ENCODE results near the gene GAPT. TPM values are rescaled to one million over a fixed set of nuclear protein-coding genes. Genes with fewer than 3 reads are reported as not detected.

Gene GAPT
- total RNA-seq = 3.0 TPM
- 0.79 TPM for polyA plus RNA-seq

DNA sequence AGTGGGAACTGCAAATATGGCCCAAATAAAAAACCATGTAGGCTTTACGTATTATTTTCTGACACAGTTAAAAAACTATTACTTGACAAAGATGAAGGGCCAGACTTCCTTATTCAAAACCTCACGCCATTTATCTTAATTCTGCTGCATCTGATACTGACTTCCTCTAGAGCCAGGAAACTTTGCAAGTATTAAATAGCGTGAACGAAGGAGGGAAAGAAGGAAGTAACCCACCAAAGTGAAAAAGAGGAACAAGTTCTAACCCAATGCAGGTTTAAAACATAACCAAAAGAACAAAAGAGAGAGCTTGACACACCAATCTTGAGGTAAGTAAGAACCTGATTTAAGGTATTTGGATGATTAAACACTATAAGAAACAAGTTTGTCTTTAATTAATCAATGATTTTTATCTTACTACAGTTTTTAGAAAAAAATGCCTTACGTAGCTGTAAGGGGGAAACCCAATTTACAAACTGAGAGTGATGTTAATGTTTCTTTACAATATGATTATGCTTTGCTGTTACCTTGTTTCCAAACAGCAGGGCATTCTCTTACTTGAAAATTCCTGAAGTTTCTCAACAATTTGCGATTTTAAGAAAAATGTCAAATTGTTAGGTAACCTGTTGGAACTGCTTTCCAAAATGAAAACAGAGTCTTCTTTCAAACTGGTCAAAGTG, at the start of gene GAPT:
Gene GAPT (plus strand): TSS at position 220 of the 677 bp plus-strand sequence. CDS start 3,102 bp downstream, outside the sequence.
- DNase-seq (ENCODE audit: extremely low spot score) = no peak
- no peak within 1 kb of the TSS for H3K4me3 ChIP-seq (ENCODE audit: low read depth, low read length)
- WGBS = 68% methylated on average over 6 of the region's 6 CpGs
- H3K36me3 ChIP-seq (ENCODE audit: insufficient read depth) = no peaks in the 10 kb centered on the region
- no peak within 1 kb of the TSS for H3K27ac ChIP-seq (ENCODE audit: low read depth)
- no peaks in the 10 kb centered on the region for H3K4me1 ChIP-seq (ENCODE audit: insufficient read depth)

- Histone ChIP-seq H3K27ac (ENCODE audit: low read depth) (no peak overlapping the region), H3K4me1 (ENCODE audit: insufficient read depth) (no peaks in the 10 kb centered on the region), H3K4me3 (ENCODE audit: low read depth, low read length) (no peak overlapping the region), H3K36me3 (ENCODE audit: insufficient read depth) (no peaks in the 10 kb centered on the region)
- no peak for DNase-seq (ENCODE audit: extremely low spot score)
Measured at GRCh38 chr5:58444805-58445204, 46.4 kb upstream of the GAPT start.

DNA sequence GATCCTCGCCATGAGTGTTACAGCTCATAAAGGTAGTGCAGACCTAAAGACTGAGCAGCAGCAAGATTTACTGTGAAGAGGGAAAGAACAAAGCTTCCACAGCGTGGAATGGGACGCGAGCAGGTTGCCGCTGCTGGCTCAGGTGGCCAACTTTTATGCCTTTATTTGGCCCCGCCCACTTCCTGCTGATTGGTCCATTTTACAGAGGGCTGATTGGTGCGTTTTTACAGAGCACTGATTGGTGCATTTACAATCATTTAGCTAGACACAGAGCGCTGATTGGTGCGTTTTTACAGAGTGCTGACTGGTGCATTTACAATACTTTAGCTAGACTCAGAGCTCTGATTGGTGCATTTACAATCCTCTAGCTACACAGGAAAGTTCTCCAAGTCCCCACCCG, 45.2 kb upstream of the GAPT start:
- Histone ChIP-seq H3K4me3 (ENCODE audit: low read depth, low read length) (no peak overlapping the region), H3K27ac (ENCODE audit: low read depth) (no peak overlapping the region), H3K36me3 (ENCODE audit: insufficient read depth) (no peaks in the 10 kb centered on the region), H3K4me1 (ENCODE audit: insufficient read depth) (no peaks in the 10 kb centered on the region)
- WGBS = 91% methylated on average over 10 of the region's 10 CpGs
- no peak for DNase-seq (ENCODE audit: extremely low spot score)

DNA sequence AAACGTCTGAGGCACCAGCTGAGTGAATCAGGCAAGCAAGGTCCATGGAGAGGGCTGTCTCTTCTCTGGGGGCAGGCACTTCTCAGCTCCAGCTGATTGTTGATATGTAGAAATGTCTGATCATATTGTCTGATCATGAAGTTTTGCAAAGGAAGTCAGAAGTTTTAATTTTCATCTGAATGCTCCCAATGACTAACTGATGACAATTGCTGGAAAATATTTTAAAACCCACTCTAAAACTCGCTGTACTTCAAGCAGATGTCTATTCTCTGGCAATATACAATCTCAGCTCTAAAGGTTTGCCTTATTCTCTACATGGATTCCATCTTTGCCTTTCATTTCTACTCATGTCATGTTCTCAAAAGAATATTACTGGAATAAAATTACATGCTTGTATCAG, 44.0 kb upstream of the GAPT start:
- 75% methylated on average over 2 of the region's 2 CpGs for WGBS
- no peak overlapping the region for H3K4me3 ChIP-seq (ENCODE audit: low read depth, low read length)
- H3K4me1 ChIP-seq (ENCODE audit: insufficient read depth) = no peaks in the 10 kb centered on the region
- DNase-seq (ENCODE audit: extremely low spot score) = no peak
- H3K27ac ChIP-seq (ENCODE audit: low read depth) = no peak overlapping the region
- no peaks in the 10 kb centered on the region for H3K36me3 ChIP-seq (ENCODE audit: insufficient read depth)

DNA sequence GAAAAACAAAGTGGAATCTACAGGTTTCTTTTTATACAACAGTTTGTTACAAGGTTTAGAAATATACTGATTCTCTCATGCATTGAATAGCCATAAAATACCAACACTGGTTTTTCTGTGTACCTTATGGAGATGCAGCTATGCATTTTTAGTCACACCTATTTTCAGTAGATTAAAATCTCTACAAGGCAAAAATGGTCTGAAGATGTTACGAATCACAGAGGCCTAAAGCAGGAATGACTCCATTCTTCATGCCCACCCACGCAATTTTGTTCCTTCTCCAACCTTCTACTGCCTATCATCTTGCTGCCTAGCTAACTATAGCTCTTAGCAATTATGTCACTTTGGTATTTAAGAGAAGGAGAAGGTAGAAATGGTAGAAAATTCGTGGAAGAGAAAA, 41.2 kb upstream of the GAPT start:
- H3K27ac ChIP-seq (ENCODE audit: low read depth) = no peak overlapping the region
- H3K4me1 ChIP-seq (ENCODE audit: insufficient read depth) = no peaks in the 10 kb centered on the region
- DNase-seq (ENCODE audit: extremely low spot score) = no peak
- WGBS = 91% methylated on average over 3 of the region's 3 CpGs
- H3K36me3 ChIP-seq (ENCODE audit: insufficient read depth) = peaks cover 5% of the 10 kb centered on the region
- H3K4me3 ChIP-seq (ENCODE audit: low read depth, low read length) = no peak overlapping the region

DNA sequence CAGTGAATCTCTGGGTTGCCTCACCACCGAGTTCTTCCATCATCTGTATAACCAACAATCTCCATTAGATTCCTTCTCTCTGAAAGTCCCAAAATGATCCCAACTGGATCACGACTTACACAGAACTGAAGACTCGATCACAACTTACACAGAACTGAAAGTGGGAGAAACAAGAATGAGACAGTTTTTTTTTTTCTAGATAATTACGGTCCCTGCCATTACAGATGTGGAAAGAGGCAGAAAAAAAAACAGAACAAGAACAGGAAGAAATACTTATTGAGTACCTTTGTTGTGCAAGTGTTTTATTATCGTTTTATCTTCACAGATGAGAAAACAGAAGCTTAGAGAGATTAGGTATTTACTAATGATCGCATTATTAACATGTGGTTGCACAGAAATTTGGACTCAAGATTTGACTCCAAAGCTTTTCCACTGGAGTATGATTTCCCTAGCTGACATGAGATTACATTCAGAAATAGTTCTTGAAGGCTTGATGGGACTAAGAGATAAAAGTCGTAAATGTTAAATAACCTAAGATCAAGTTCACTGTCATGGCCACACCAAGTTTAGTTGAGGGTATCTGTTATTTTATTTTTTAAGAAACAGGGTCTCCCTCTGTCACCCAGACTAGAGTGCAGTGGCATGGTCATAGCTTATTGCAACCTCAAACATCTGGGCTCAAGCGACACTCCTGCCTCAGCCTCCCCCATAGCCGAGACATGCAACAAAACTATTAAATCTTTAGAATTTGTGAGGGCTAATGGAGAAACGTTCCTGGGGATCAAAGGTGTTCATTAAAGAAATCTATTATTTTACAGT, 40.2 kb upstream of the GAPT start:
- WGBS = 82% methylated on average over 10 of the region's 10 CpGs
- Histone ChIP-seq H3K36me3 (ENCODE audit: insufficient read depth) (peaks cover 5% of the 10 kb centered on the region), H3K27ac (ENCODE audit: low read depth) (no peak overlapping the region), H3K4me1 (ENCODE audit: insufficient read depth) (no peaks in the 10 kb centered on the region), H3K4me3 (ENCODE audit: low read depth, low read length) (no peak overlapping the region)
- no peak for DNase-seq (ENCODE audit: extremely low spot score)

- 90% methylated on average over 8 of the region's 8 CpGs for WGBS
Measured at GRCh38 chr5:58451732-58452565, 39.3 kb upstream of the GAPT start.

DNA sequence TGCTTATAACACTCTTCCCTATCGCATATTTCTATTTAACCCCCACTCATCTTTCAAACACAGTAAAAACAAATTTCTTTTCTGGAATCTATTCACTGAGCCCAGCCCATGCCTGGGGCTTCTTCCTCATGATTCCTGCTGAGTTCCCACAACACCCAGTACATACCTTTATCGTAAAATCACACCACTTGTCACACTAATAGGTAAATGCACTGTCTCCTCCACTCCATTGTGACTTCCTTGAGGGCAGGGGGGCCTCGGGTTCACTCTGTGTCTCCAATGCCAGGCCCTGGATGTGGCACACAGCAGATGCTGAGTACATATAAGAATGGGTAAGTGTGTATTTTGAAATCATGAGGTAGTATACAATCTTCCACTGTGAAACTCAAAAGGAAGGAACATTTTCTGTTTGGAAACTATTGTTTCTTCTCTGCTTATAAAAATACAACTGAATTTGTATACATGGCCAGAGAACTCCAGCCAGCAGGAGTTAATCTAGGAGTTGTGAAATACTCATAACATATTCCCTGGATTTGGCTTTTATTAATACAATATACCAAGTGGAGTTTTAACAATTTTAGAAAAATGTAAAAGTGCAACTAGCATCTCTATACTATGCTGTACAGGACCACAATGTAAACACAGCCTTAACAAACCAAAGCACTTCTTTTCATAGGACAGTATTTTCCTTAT, 38.5 kb upstream of the GAPT start:
- peaks cover 5% of the 10 kb centered on the region for H3K36me3 ChIP-seq (ENCODE audit: insufficient read depth)
- DNase-seq (ENCODE audit: extremely low spot score) = no peak
- H3K27ac ChIP-seq (ENCODE audit: low read depth) = no peak overlapping the region
- WGBS = 88% methylated on average over 3 of the region's 3 CpGs
- H3K4me1 ChIP-seq (ENCODE audit: insufficient read depth) = no peaks in the 10 kb centered on the region
- H3K4me3 ChIP-seq (ENCODE audit: low read depth, low read length) = no peak overlapping the region

More at GRCh38 chr5:58451732-58452565, 39.3 kb upstream of the GAPT start:
- Histone ChIP-seq H3K36me3 (ENCODE audit: insufficient read depth) (peaks cover 5% of the 10 kb centered on the region), H3K4me1 (ENCODE audit: insufficient read depth) (no peaks in the 10 kb centered on the region), H3K4me3 (ENCODE audit: low read depth, low read length) (no peak overlapping the region), H3K27ac (ENCODE audit: low read depth) (no peak overlapping the region)
- no peak for DNase-seq (ENCODE audit: extremely low spot score)

GRCh38 chr5:58453306-58453705, 37.9 kb upstream of the GAPT start:
- Histone ChIP-seq H3K27ac (ENCODE audit: low read depth) (no peak overlapping the region), H3K4me3 (ENCODE audit: low read depth, low read length) (no peak overlapping the region), H3K36me3 (ENCODE audit: insufficient read depth) (peaks cover 5% of the 10 kb centered on the region), H3K4me1 (ENCODE audit: insufficient read depth) (no peaks in the 10 kb centered on the region)
- no peak for DNase-seq (ENCODE audit: extremely low spot score)

GRCh38 chr5:58454025-58454424, 37.2 kb upstream of the GAPT start:
- no peak for DNase-seq (ENCODE audit: extremely low spot score)
- Histone ChIP-seq H3K4me3 (ENCODE audit: low read depth, low read length) (no peak overlapping the region), H3K36me3 (ENCODE audit: insufficient read depth) (peaks cover 5% of the 10 kb centered on the region), H3K4me1 (ENCODE audit: insufficient read depth) (no peaks in the 10 kb centered on the region), H3K27ac (ENCODE audit: low read depth) (no peak overlapping the region)
- 91% methylated on average over 1 of the region's 1 CpG for WGBS

- WGBS = 71% methylated on average over 5 of the region's 5 CpGs
- Histone ChIP-seq H3K4me1 (ENCODE audit: insufficient read depth) (no peaks in the 10 kb centered on the region), H3K36me3 (ENCODE audit: insufficient read depth) (peaks cover 5% of the 10 kb centered on the region), H3K4me3 (ENCODE audit: low read depth, low read length) (no peak overlapping the region), H3K27ac (ENCODE audit: low read depth) (no peak overlapping the region)
- no peak for DNase-seq (ENCODE audit: extremely low spot score)
Measured at GRCh38 chr5:58455066-58455465, 36.2 kb upstream of the GAPT start.

DNA sequence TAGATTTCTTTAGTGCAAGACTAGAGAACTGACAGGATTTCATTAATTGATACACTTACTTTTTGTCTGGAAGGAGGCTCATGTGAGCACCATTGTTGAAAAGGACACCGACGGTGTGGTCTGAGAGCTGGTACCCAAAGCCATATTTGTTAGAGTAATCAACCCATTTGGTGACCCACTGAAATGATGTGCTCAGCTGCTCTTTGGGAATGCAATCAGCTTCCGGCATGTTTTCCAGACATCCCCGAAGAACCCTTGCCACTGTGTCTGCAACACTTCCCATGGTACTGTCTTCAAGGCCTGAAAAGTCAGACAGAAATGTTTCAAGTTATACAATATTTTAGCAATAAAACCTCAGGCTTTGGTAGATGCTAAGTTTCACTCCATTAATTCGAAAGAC, 35.8 kb upstream of the GAPT start:
- H3K4me1 ChIP-seq (ENCODE audit: insufficient read depth) = no peaks in the 10 kb centered on the region
- H3K27ac ChIP-seq (ENCODE audit: low read depth) = no peak overlapping the region
- H3K36me3 ChIP-seq (ENCODE audit: insufficient read depth) = peaks cover 5% of the 10 kb centered on the region
- DNase-seq (ENCODE audit: extremely low spot score) = no peak
- H3K4me3 ChIP-seq (ENCODE audit: low read depth, low read length) = no peak overlapping the region
- WGBS = 90% methylated on average over 5 of the region's 5 CpGs

- no peak for DNase-seq (ENCODE audit: extremely low spot score)
- H3K4me3 ChIP-seq (ENCODE audit: low read depth, low read length) = peak overlapping the region; percentile 29
- peaks cover 5% of the 10 kb centered on the region for H3K36me3 ChIP-seq (ENCODE audit: insufficient read depth)
- H3K4me1 ChIP-seq (ENCODE audit: insufficient read depth) = no peaks in the 10 kb centered on the region
- WGBS = 72% methylated on average over 3 of the region's 3 CpGs
- H3K27ac ChIP-seq (ENCODE audit: low read depth) = no peak overlapping the region
Measured at GRCh38 chr5:58456026-58456425, 35.2 kb upstream of the GAPT start.

All from urinary bladder (tissue), 4 donors.